Measurements from ENCODE around the gene GGT5. TPM values are rescaled to one million over a fixed set of nuclear protein-coding genes. Genes with fewer than 3 reads are reported as not detected.
"Not testable (repeated sequence)": the region's sequence is repeated elsewhere in the genome, so short reads cannot be mapped to it uniquely, and the experiment has no call there.

Gene GGT5
- 100 to 1,000 TPM in 1 of 2 donors, 10 to 100 TPM in 1; 81.3 to 175 TPM for total RNA-seq

DNA sequence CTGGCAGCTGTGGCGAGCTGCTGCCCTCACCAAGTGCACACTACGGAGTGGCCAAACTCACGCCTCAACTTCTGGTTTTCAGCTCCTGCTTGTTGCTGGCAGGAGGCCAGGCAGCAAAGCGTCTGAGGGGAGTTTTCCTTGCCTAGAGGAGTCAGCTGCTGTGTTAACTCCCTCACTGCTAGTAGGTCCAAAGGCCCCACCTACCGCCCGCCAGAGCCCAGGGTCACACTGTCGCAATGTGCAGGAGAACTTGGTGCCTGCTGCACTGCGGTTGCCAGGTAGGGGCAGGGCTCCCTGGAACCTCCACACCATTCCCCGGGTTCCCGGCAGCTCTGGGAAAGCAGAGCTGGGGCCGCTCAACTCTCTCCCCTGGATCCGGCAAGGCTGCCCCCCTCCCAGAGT, at the start of gene GGT5:
TSS of gene GGT5 (minus strand) at position 53 of the 402 bp plus-strand sequence. CDS start 357 bp downstream, outside the sequence.
- H3K27me3 ChIP-seq (replicated peaks; ENCODE audit: insufficient read depth); H3K36me3 ChIP-seq; H3K9me3 ChIP-seq; ATAC-seq (ENCODE audit: insufficient number of reproducible peaks, low FRiP score, low read depth); DNase-seq (ENCODE audit: low spot score): not testable (repeated sequence)
- peaks cover 30 to 46% of the 10 kb centered on the region in 2 donors for H3K4me1 ChIP-seq (ENCODE audit: control insufficient read depth in 1 of 2, low read depth in 2 of 2)
- H3K27ac ChIP-seq, result peak within 1 kb of the TSS; percentile 78 to 83
- H3K4me3 ChIP-seq, result peak within 1 kb of the TSS; percentile 53

GRCh38 chr22:24292202-24292830, 47.4 kb upstream of the GGT5 start:
- H3K4me3 ChIP-seq; DNase-seq (ENCODE audit: low spot score); ATAC-seq (ENCODE audit: insufficient number of reproducible peaks, low FRiP score, low read depth); H3K9me3 ChIP-seq; H3K36me3 ChIP-seq; H3K27me3 ChIP-seq (replicated peaks; ENCODE audit: insufficient read depth): not testable (repeated sequence)
- Histone ChIP-seq H3K27ac (peak overlapping the region; percentile 80 to 86), H3K4me1 (ENCODE audit: control insufficient read depth in 1 of 2, low read depth in 2 of 2) (peaks cover 23 to 57% of the 10 kb centered on the region in 2 donors)

GRCh38 chr22:24291515-24292201, 46.8 kb upstream of the GGT5 start:
- Histone ChIP-seq H3K4me1 (ENCODE audit: control insufficient read depth in 1 of 2, low read depth in 2 of 2) (peaks cover 26 to 62% of the 10 kb centered on the region in 2 donors), H3K9me3 (no peaks in the 10 kb centered on the region), H3K36me3 (no peaks in the 10 kb centered on the region), H3K27ac (peak overlapping the region; percentile 80 to 86), H3K27me3 (replicated peaks; ENCODE audit: insufficient read depth) (no peaks in the 10 kb centered on the region), H3K4me3 (no peak overlapping the region)
- DNase-seq (ENCODE audit: low spot score) (no peak), ATAC-seq (ENCODE audit: insufficient number of reproducible peaks, low FRiP score, low read depth) (no peak)
- TF ChIP-seq CTCF (IDR thresholded peaks at IDR 0.05), result no peak

DNA sequence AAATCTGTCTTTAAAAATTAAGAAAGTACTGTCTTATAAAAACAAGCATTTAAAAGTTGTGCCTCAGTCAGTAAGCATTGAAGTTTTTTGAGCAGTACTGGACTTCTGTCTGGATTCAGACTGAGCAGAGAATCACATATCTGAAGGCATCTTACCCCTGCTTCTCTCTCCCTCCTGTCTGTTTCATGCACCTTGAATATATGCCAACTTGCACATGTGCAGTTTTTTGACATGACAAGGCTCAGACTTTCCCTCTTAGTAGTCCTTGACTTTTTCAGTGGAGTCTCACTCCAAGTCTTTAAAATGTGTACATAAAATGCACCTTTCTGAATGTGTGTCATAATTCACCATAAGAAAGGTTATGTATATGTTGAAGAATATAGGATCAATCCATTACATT, 45.6 kb upstream of the GGT5 start:
- no peak for ATAC-seq (ENCODE audit: insufficient number of reproducible peaks, low FRiP score, low read depth)
- Histone ChIP-seq H3K27me3 (replicated peaks; ENCODE audit: insufficient read depth) (no peaks in the 10 kb centered on the region), H3K27ac (peak overlapping the region; percentile 80 to 86), H3K4me3 (no peak overlapping the region), H3K4me1 (ENCODE audit: control insufficient read depth in 1 of 2, low read depth in 2 of 2) (peaks cover 28 to 74% of the 10 kb centered on the region in 2 donors), H3K36me3 (no peaks in the 10 kb centered on the region), H3K9me3 (no peaks in the 10 kb centered on the region)
- no peak for TF ChIP-seq CTCF (IDR thresholded peaks at IDR 0.05)
- no peak for DNase-seq (ENCODE audit: low spot score)

DNA sequence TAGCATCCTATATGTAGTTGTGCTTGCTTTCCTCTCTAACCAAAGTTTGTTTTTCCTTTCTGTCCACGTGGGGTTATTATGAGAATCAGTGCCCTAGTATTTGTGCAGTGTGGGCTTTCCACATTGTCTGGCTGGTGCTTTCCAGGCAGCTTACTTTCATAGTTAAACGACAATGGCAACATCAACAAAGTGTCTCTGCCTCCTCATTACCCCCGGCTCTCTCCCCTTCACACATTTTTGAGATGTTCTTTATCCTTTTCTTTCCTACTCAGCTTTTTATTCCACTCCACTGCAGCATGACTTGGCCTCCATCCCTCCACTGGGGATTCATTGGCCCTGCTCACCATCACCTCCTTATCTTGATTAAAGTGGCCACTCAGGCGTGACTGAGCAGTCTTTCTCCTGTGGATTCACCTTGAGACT, 44.9 kb upstream of the GGT5 start:
- Histone ChIP-seq H3K9me3 (no peaks in the 10 kb centered on the region), H3K27ac (peak overlapping the region; percentile 80 to 86), H3K27me3 (replicated peaks; ENCODE audit: insufficient read depth) (no peaks in the 10 kb centered on the region), H3K36me3 (no peaks in the 10 kb centered on the region), H3K4me3 (peak overlapping the region; percentile 39), H3K4me1 (ENCODE audit: control insufficient read depth in 1 of 2, low read depth in 2 of 2) (peaks cover 28 to 81% of the 10 kb centered on the region in 2 donors)
- ATAC-seq (ENCODE audit: insufficient number of reproducible peaks, low FRiP score, low read depth) (no peak), DNase-seq (ENCODE audit: low spot score) (no peak)
- TF ChIP-seq CTCF (IDR thresholded peaks at IDR 0.05), result no peak

DNA sequence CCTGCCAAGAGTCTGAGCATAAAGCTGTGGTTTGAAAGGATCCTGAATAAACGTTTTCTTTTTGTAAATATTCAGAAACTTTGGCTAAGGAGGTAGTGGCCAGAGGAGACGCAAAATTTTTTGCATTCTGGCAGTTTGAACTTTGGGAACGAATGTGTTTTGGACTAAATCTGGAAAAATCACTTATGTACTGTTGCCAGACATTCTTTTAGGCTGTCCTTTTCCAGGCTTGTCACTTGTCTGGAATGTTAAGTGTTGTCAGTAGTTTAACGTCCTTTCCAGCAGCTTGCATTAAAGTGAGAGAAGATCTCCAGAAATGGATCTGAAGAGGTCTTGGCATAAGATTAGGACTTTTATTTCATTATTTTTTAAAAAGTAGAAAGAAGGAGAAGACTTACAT, 44.2 kb upstream of the GGT5 start:
- Histone ChIP-seq H3K4me1 (ENCODE audit: control insufficient read depth in 1 of 2, low read depth in 2 of 2) (peaks cover 28 to 85% of the 10 kb centered on the region in 2 donors), H3K27ac (peak overlapping the region; percentile 80 to 86)
- DNase-seq (ENCODE audit: low spot score), result no peak

GRCh38 chr22:24287801-24288200, 42.9 kb upstream of the GGT5 start:
- peaks cover 28 to 79% of the 10 kb centered on the region in 2 donors for H3K4me1 ChIP-seq (ENCODE audit: control insufficient read depth in 1 of 2, low read depth in 2 of 2)

More for the DNA sequence above, 44.2 kb upstream of the GGT5 start:
- Histone ChIP-seq H3K4me3 (peak overlapping the region; percentile 39), H3K27me3 (replicated peaks; ENCODE audit: insufficient read depth) (no peaks in the 10 kb centered on the region), H3K36me3 (no peaks in the 10 kb centered on the region), H3K9me3 (no peaks in the 10 kb centered on the region)
- TF ChIP-seq CTCF (IDR thresholded peaks at IDR 0.05), result no peak
- no peak for ATAC-seq (ENCODE audit: insufficient number of reproducible peaks, low FRiP score, low read depth)

DNA sequence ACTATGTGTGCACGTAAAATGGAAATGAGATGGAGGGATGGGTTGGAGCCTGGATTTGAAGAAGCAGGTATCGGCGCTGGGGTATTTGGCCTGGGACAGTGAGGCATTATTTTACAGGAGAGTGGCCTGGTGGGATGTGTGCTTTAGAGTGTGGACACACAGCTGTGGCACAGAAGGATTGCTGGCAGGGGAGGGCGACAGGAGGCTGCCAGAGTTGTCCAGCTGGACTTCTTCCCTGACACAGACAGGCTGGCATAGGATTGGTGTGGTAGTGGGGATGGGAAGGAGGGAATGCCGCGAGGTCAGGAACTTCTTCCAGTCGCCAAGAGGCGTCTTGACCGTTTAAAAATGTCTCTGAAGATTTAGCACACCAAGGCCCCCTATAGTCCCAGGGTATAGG, 42.3 kb upstream of the GGT5 start:
- H3K27me3 ChIP-seq (replicated peaks; ENCODE audit: insufficient read depth); H3K36me3 ChIP-seq; H3K4me3 ChIP-seq; H3K9me3 ChIP-seq; ATAC-seq (ENCODE audit: insufficient number of reproducible peaks, low FRiP score, low read depth); DNase-seq (ENCODE audit: low spot score): not testable (repeated sequence)
- Histone ChIP-seq H3K27ac (peak overlapping the region; percentile 24 to 86), H3K4me1 (ENCODE audit: control insufficient read depth in 1 of 2, low read depth in 2 of 2) (peaks cover 28 to 73% of the 10 kb centered on the region in 2 donors)

More at GRCh38 chr22:24287801-24288200, 42.9 kb upstream of the GGT5 start:
- H3K36me3 ChIP-seq; H3K4me3 ChIP-seq; ATAC-seq (ENCODE audit: insufficient number of reproducible peaks, low FRiP score, low read depth); DNase-seq (ENCODE audit: low spot score); H3K27me3 ChIP-seq (replicated peaks; ENCODE audit: insufficient read depth); H3K9me3 ChIP-seq: not testable (repeated sequence)
- peak overlapping the region; percentile 24 to 86 for H3K27ac ChIP-seq
